Kidney epithelial cell (primary cell): ENCODE measurements around the gene STARD8. TPM values are rescaled to one million over a fixed set of nuclear protein-coding genes. Genes with fewer than 3 reads are reported as not detected.
A peak's percentile ranks its signal among the peaks of the same experiment; 100 is the strongest.

Experiments
- DNase-seq: peaks from one replicate; pipeline ENCODE4 v3.0.0-alpha.2; 2010; ENCODE audit warnings: low read depth
- H3K27me3 ChIP-seq: 2 replicates; pipeline ENCODE4 v1.6.0; 2011; ENCODE audit warnings: low read length; ENCODE audit not compliant: control insufficient read depth, insufficient read depth
- H3K36me3 ChIP-seq: 2 replicates; pipeline ENCODE4 v1.5.1; 2011; ENCODE audit warnings: low read length; ENCODE audit not compliant: control insufficient read depth, insufficient read depth
- H3K4me3 ChIP-seq: 2 replicates; pipeline ENCODE4 v1.5.1; 2011; ENCODE audit warnings: low read depth, mild to moderate bottlenecking, control low read depth, low read length
- CTCF ChIP-seq: IDR thresholded peaks from 2 replicates; pipeline ENCODE4 v1.5.1; 2011; ENCODE audit warnings: mild to moderate bottlenecking, moderate library complexity, low read length, control low read depth, inconsistent platforms; ENCODE audit not compliant: insufficient read depth, poor library complexity, severe bottlenecking
- total RNA-seq: library from RNA; depleted of rRNA; stranded (reverse); fragments of >200 nt; gene quantifications from 2 replicates; pipeline ENCODE4 v1.2.3, GENCODE V29; 2015

The STARD8 gene
- total RNA-seq, 1 donor from 2014 or later, result 1.8 TPM

DNA sequence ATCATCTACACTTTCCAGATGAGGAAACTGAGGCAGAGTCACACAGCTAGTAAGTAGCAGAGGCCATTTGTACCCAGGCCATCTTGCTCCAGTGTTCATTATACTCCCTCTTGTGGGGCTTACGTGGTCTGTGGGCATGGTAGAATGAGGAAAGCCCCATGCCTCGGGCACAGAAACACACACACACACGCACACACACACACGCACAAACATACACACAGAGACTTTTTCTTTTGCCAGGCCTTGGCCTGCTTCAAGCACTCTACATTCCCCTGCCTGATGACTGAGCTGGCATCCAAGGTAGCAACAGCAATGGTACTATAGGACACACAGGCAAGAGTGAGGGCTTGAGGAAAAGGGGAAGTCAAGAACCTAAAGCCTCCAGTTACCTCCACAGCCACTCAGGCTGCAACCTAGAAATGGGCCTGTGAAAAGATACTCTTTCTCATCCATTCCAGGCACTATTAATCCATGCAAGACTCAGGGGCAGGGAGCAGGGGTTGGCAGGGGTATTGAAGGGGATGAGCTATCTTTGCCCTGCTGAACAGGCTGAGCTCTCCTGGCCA lies 43.6 kb downstream of the STARD8 start:
- DNase-seq, result no peak
- H3K4me3 ChIP-seq, result no peak overlapping the region
- no peak for TF ChIP-seq CTCF
- H3K27me3 ChIP-seq, result no peaks in the 10 kb centered on the region
- no peaks in the 10 kb centered on the region for H3K36me3 ChIP-seq

- Histone ChIP-seq H3K36me3 (no peaks in the 10 kb centered on the region), H3K4me3 (no peak overlapping the region), H3K27me3 (no peaks in the 10 kb centered on the region)
- no peak for TF ChIP-seq CTCF
- DNase-seq, result no peak
These were observed 44.5 kb downstream of the STARD8 start for GRCh38 chrX:68691921-68692320.

- no peak for DNase-seq
These were observed 45.2 kb downstream of the STARD8 start for GRCh38 chrX:68692651-68693050.

GRCh38 chrX:68693481-68694434 lies 46.3 kb downstream of the STARD8 start:
- Histone ChIP-seq H3K4me3 (peak overlapping the region; percentile 56), H3K27me3 (no peaks in the 10 kb centered on the region), H3K36me3 (no peaks in the 10 kb centered on the region)
- no peak for TF ChIP-seq CTCF
- DNase-seq, result no peak

More at GRCh38 chrX:68692651-68693050, 45.2 kb downstream of the STARD8 start:
- no peak overlapping the region for H3K4me3 ChIP-seq
- no peaks in the 10 kb centered on the region for H3K36me3 ChIP-seq
- no peak for TF ChIP-seq CTCF
- no peaks in the 10 kb centered on the region for H3K27me3 ChIP-seq

DNA sequence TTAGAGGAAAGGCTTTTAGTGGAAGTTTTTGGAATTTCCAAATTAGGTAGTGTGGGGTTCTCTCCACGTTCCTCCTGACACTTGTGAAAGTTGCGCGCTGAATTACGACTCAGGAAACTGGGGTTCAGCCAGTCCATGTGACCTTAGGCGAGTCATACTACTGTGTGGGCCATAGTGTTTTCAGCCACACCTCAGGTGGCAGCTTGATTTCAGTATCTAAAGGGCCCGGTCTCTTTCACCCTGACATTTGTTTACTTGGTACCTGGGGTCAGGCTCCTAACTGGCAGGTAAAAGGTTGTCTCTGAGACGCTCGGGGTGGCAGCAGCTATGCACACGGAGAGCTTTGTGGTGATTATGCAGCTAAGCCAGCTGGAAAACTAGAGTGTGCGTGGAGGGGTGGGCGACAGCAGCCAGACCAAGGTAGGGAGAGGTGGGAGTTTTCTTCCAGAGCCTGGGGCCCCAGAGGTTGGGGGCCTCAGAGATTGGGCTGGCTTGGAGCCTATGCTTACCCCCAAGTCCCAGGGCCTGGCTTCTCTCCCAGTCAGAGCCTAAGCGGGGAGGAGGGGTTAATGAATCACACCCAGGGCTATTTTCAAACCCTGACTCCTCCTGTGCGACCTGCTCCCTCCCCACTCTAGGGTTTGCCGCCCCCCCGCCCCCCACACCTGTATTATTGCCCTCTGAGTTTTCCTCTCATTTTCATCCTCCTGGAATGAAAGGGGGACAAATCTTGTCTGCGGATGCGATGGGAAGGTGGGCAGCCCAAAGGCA lies 47.2 kb downstream of the STARD8 start:
- TF ChIP-seq CTCF, result no peak
- Histone ChIP-seq H3K4me3 (peak overlapping the region; percentile 56), H3K27me3 (no peaks in the 10 kb centered on the region), H3K36me3 (no peaks in the 10 kb centered on the region)
- no peak for DNase-seq
